ENCODE results near the gene TLK1. TPM values are rescaled to one million over a fixed set of nuclear protein-coding genes. Genes with fewer than 3 reads are reported as not detected.
A peak's percentile ranks its signal among the peaks of the same experiment; 100 is the strongest.

TLK1 gene
- total and polyA plus RNA-seq, 2 experiments from 2014 or later: 41.2 to 45.0 TPM

DNA sequence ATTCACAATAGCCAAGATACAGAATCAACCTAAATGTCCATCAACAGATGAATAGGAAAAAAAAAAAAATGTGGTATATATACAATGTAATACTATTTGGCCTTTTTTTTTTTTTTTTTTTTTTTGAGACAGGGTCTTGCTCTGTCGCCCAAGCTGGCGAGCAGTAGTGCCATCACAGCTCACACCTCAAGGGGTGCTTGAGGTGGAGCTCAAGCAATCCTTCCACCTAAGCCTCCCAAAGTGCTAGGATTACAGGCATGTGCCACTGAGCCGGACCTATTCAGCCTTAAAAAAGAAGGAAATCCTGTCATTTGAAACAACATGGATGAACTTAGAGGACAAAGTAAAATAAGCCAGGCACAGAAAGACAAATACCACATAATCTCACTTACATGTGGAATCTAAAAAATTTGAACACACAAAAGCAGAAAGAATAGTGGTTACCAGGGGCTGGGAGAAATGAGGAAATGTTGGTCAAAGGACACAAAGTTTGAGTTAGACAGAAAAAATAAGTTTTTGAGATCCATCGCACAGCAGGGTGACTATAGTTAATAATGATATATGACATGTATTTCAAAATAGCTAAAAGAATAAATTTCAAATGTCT, 26.0 kb downstream of the TLK1 start:
- no peaks in the 10 kb centered on the region; the same call in 2 of the 3 replicates for H3K9me3 Mint-ChIP-seq
- peaks cover 45% of the 10 kb centered on the region for H3K4me1 Mint-ChIP-seq
- Histone ChIP-seq H3F3A (replicated peaks; ENCODE audit: low read depth) (no peaks in the 10 kb centered on the region), H4K20me1 (replicated peaks; ENCODE audit: insufficient read depth) (peaks cover 21% of the 10 kb centered on the region; the same call in 1 of the 2 replicates), H3K36me3 (ENCODE audit: insufficient read depth) (no peaks in the 10 kb centered on the region), H3K4me3 (no peak overlapping the region), H3K4me2 (no peak overlapping the region), H3K79me2 (replicated peaks; ENCODE audit: insufficient read depth) (peaks cover 100% of the 10 kb centered on the region), H3K27me3 (ENCODE audit: insufficient read depth) (no peaks in the 10 kb centered on the region), H3K9me2 (ENCODE audit: insufficient read depth) (no peaks in the 10 kb centered on the region), H3K27ac (ENCODE audit: low read depth) (no peak overlapping the region), H3K4me1 (ENCODE audit: insufficient read depth) (peaks cover 29% of the 10 kb centered on the region), H2AFZ (no peak overlapping the region)
- ATAC-seq (peak; percentile 54), DNase-seq (ENCODE audit: low spot score) (no peak)
- TF ChIP-seq JUNB (IDR thresholded peaks at IDR 0.05; ENCODE audit: unreplicated experiment) (no peak), POLR2AphosphoS5 (IDR thresholded peaks at IDR 0.05; ENCODE audit: low read depth) (no peak)
- no peak overlapping the region for H3K4me3 Mint-ChIP-seq
- H3K27ac Mint-ChIP-seq: peak overlapping the region; percentile 68; the same call in 1 of the 2 replicates
- peaks cover 2% of the 10 kb centered on the region for H3K27me3 Mint-ChIP-seq (ENCODE audit: insufficient read depth, low read depth, poor library complexity)
- no peaks in the 10 kb centered on the region for H3K36me3 Mint-ChIP-seq (ENCODE audit: low read depth)

- no peak overlapping the region for H2AFZ ChIP-seq
- Mint-ChIP-seq H3K27me3 (ENCODE audit: insufficient read depth, low read depth, poor library complexity) (peaks cover 2% of the 10 kb centered on the region), H3K4me3 (no peak overlapping the region), H3K27ac (0 out of 2 replicates have a peak overlapping the region, but pooled peaks have one; percentile 1), H3K9me3 (no peaks in the 10 kb centered on the region; the same call in 2 of the 3 replicates), H3K4me1 (peaks cover 42% of the 10 kb centered on the region), H3K36me3 (ENCODE audit: low read depth) (no peaks in the 10 kb centered on the region)
- no peaks in the 10 kb centered on the region for H3K9me2 ChIP-seq (ENCODE audit: insufficient read depth)
- no peak overlapping the region for H3K4me3 ChIP-seq
- no peaks in the 10 kb centered on the region for H3F3A ChIP-seq (replicated peaks; ENCODE audit: low read depth)
- DNase-seq (ENCODE audit: low spot score) (no peak), ATAC-seq (no peak; the same call in 1 of the 3 replicates)
- no peak overlapping the region for H3K27ac ChIP-seq (ENCODE audit: low read depth)
- peaks cover 32% of the 10 kb centered on the region for H4K20me1 ChIP-seq (replicated peaks; ENCODE audit: insufficient read depth)
- H3K36me3 ChIP-seq (ENCODE audit: insufficient read depth): no peaks in the 10 kb centered on the region
- H3K27me3 ChIP-seq (ENCODE audit: insufficient read depth): no peaks in the 10 kb centered on the region
- peaks cover 21% of the 10 kb centered on the region for H3K4me1 ChIP-seq (ENCODE audit: insufficient read depth)
- H3K4me2 ChIP-seq: no peak overlapping the region
- peaks cover 100% of the 10 kb centered on the region for H3K79me2 ChIP-seq (replicated peaks; ENCODE audit: insufficient read depth)
- TF ChIP-seq, protein P1, sequence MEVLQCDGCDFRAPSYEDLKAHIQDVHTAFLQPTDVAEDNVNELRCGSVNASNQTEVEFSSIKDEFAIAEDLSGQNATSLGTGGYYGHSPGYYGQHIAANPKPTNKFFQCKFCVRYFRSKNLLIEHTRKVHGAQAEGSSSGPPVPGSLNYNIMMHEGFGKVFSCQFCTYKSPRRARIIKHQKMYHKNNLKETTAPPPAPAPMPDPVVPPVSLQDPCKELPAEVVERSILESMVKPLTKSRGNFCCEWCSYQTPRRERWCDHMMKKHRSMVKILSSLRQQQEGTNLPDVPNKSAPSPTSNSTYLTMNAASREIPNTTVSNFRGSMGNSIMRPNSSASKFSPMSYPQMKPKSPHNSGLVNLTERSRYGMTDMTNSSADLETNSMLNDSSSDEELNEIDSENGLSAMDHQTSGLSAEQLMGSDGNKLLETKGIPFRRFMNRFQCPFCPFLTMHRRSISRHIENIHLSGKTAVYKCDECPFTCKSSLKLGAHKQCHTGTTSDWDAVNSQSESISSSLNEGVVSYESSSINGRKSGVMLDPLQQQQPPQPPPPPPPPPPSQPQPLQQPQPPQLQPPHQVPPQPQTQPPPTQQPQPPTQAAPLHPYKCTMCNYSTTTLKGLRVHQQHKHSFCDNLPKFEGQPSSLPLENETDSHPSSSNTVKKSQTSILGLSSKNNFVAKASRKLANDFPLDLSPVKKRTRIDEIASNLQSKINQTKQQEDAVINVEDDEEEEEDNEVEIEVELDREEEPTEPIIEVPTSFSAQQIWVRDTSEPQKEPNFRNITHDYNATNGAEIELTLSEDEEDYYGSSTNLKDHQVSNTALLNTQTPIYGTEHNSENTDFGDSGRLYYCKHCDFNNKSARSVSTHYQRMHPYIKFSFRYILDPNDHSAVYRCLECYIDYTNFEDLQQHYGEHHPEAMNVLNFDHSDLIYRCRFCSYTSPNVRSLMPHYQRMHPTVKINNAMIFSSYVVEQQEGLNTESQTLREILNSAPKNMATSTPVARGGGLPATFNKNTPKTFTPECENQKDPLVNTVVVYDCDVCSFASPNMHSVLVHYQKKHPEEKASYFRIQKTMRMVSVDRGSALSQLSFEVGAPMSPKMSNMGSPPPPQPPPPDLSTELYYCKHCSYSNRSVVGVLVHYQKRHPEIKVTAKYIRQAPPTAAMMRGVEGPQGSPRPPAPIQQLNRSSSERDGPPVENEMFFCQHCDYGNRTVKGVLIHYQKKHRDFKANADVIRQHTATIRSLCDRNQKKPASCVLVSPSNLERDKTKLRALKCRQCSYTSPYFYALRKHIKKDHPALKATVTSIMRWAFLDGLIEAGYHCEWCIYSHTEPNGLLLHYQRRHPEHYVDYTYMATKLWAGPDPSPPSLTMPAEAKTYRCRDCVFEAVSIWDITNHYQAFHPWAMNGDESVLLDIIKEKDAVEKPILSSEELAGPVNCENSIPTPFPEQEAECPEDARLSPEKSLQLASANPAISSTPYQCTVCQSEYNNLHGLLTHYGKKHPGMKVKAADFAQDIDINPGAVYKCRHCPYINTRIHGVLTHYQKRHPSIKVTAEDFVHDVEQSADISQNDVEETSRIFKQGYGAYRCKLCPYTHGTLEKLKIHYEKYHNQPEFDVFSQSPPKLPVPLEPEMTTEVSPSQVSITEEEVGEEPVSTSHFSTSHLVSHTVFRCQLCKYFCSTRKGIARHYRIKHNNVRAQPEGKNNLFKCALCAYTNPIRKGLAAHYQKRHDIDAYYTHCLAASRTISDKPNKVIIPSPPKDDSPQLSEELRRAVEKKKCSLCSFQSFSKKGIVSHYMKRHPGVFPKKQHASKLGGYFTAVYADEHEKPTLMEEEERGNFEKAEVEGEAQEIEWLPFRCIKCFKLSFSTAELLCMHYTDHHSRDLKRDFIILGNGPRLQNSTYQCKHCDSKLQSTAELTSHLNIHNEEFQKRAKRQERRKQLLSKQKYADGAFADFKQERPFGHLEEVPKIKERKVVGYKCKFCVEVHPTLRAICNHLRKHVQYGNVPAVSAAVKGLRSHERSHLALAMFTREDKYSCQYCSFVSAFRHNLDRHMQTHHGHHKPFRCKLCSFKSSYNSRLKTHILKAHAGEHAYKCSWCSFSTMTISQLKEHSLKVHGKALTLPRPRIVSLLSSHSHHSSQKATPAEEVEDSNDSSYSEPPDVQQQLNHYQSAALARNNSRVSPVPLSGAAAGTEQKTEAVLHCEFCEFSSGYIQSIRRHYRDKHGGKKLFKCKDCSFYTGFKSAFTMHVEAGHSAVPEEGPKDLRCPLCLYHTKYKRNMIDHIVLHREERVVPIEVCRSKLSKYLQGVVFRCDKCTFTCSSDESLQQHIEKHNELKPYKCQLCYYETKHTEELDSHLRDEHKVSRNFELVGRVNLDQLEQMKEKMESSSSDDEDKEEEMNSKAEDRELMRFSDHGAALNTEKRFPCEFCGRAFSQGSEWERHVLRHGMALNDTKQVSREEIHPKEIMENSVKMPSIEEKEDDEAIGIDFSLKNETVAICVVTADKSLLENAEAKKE (CRISPR knock-in tag; IDR thresholded peaks at IDR 0.05): no peak
- TF ChIP-seq ZNF114 (CRISPR knock-in tag; IDR thresholded peaks at IDR 0.05): no peak
Measured at GRCh38 chr2:171132086-171132485, 28.6 kb downstream of the TLK1 start.
